Retinal pigment epithelial cell (primary cell): ENCODE measurements around the gene ALKBH6.

Source experiments
- DNase-seq: peaks from one replicate; pipeline ENCODE4 v3.0.0-alpha.2; 2010; ENCODE audit warnings: low read depth
- H3K4me3 ChIP-seq: 2 replicates; pipeline ENCODE4 v1.5.1; 2011; ENCODE audit warnings: mild to moderate bottlenecking, low read length, control low read depth, moderate library complexity
- CTCF ChIP-seq: conservative IDR thresholded peaks from 2 replicates; pipeline ENCODE4 v1.5.1; 2011; ENCODE audit warnings: low read depth, low read length, control low read depth, inconsistent platforms

The ALKBH6 gene

GRCh38 chr19:35973487-35973886 lies 40.5 kb downstream of the ALKBH6 start:
- no peak overlapping the region for H3K4me3 ChIP-seq
- no peak for DNase-seq
- no peak for TF ChIP-seq CTCF

- no peak for TF ChIP-seq CTCF
- H3K4me3 ChIP-seq = no peak overlapping the region
- DNase-seq = no peak
These were observed 47.2 kb downstream of the ALKBH6 start for GRCh38 chr19:35966771-35967170.

- TF ChIP-seq CTCF = no peak
- peak; percentile 7 for DNase-seq
- H3K4me3 ChIP-seq = no peak overlapping the region
These were observed 50.5 kb downstream of the ALKBH6 start for GRCh38 chr19:35963514-35963913.

- DNase-seq = no peak
- TF ChIP-seq CTCF = no peak
- no peak overlapping the region for H3K4me3 ChIP-seq
These were observed 53.5 kb downstream of the ALKBH6 start for GRCh38 chr19:35960432-35960972.

- TF ChIP-seq CTCF = no peak
- no peak for DNase-seq
- H3K4me3 ChIP-seq = no peak overlapping the region
These were observed 54.1 kb downstream of the ALKBH6 start for GRCh38 chr19:35959968-35960320.
